ENCODE results near the gene LRRN4CL. TPM values are rescaled to one million over a fixed set of nuclear protein-coding genes. Genes with fewer than 3 reads are reported as not detected.

LRRN4CL gene
- total RNA-seq, 1 donor from 2014 or later = not detected

GRCh38 chr11:62709247-62710000 is 20.1 kb upstream of the LRRN4CL start:
- DNase-seq (ENCODE audit: low read depth) = peak; percentile 74
- H3K4me3 ChIP-seq (ENCODE audit: low read depth, low read length) = peak overlapping the region; percentile 62
- TF ChIP-seq CTCF (conservative IDR thresholded peaks at IDR 0.05; ENCODE audit: low read depth, low read length) = no peak

GRCh38 chr11:62708793-62709192 is 19.5 kb upstream of the LRRN4CL start:
- no peak for TF ChIP-seq CTCF (conservative IDR thresholded peaks at IDR 0.05; ENCODE audit: low read depth, low read length)

GRCh38 chr11:62708392-62708791 is 19.1 kb upstream of the LRRN4CL start:
- peak overlapping the region; percentile 62 for H3K4me3 ChIP-seq (ENCODE audit: low read depth, low read length)
- DNase-seq (ENCODE audit: low read depth) = no peak
- no peak for TF ChIP-seq CTCF (conservative IDR thresholded peaks at IDR 0.05; ENCODE audit: low read depth, low read length)

More at GRCh38 chr11:62708793-62709192, 19.5 kb upstream of the LRRN4CL start:
- DNase-seq (ENCODE audit: low read depth) = no peak
- peak overlapping the region; percentile 62 for H3K4me3 ChIP-seq (ENCODE audit: low read depth, low read length)

- TF ChIP-seq CTCF (conservative IDR thresholded peaks at IDR 0.05; ENCODE audit: low read depth, low read length) = no peak
- H3K4me3 ChIP-seq (ENCODE audit: low read depth, low read length) = peak within 1 kb of the TSS; percentile 77
- no peak for DNase-seq (ENCODE audit: low read depth)
Observed at GRCh38 chr11:62707277-62707861, 18.0 kb upstream of the LRRN4CL start, which contains the start of the genes BSCL2 and GNG3. Gene BSCL2, minus strand, starts transcription at chr11:62707424. Its CDS starts 229 bp downstream, at chr11:62707195. Gene GNG3, plus strand, starts transcription at chr11:62707676. Its CDS starts 620 bp downstream, at chr11:62708296.

GRCh38 chr11:62706850-62707247 is 17.5 kb upstream of the LRRN4CL start:
- no peak for TF ChIP-seq CTCF (conservative IDR thresholded peaks at IDR 0.05; ENCODE audit: low read depth, low read length)
- peak overlapping the region; percentile 77 for H3K4me3 ChIP-seq (ENCODE audit: low read depth, low read length)
- DNase-seq (ENCODE audit: low read depth) = no peak

- TF ChIP-seq CTCF (conservative IDR thresholded peaks at IDR 0.05; ENCODE audit: low read depth, low read length) = no peak
- H3K4me3 ChIP-seq (ENCODE audit: low read depth, low read length) = peak overlapping the region; percentile 77
- DNase-seq (ENCODE audit: low read depth) = no peak
Observed at GRCh38 chr11:62705880-62706849, 16.8 kb upstream of the LRRN4CL start.

All from epithelial cell of proximal tubule (primary cell).